Astrocyte (in vitro differentiated cells and primary cell): Measurements from ENCODE around the gene KTI12. TPM values are rescaled to one million over a fixed set of nuclear protein-coding genes. Genes with fewer than 3 reads are reported as not detected.

Source experiments
- DNase-seq: peaks from one replicate; pipeline ENCODE4 v3.0.0-alpha.2; 2010; ENCODE audit warnings: low read depth
- FAIRE-seq: peaks from 2 replicates; lab custom pipeline; 2011; peaks lifted over from hg19 to GRCh38; lab: Jason Lieb, UNC
- H2AFZ ChIP-seq: 2 replicates; pipeline ENCODE4 v1.6.0; 2012; ENCODE audit warnings: low read depth, low read length, inconsistent platforms
- H3K27ac ChIP-seq: 2 replicates; pipeline ENCODE4 v1.5.1; 2011; ENCODE audit warnings: low read depth, low read length, inconsistent platforms
- H3K27me3 ChIP-seq: 2 replicates; pipeline ENCODE4 v1.6.0; 2011; ENCODE audit warnings: low read length, inconsistent platforms; ENCODE audit not compliant: insufficient read depth
- H3K36me3 ChIP-seq: 2 replicates; pipeline ENCODE4 v1.5.1; 2011; ENCODE audit warnings: low read length, inconsistent platforms; ENCODE audit not compliant: insufficient read depth
- H3K4me1 ChIP-seq: 2 replicates; pipeline ENCODE4 v1.5.1; 2011; ENCODE audit warnings: low read length, inconsistent platforms; ENCODE audit not compliant: insufficient read depth
- H3K4me2 ChIP-seq: 2 replicates; pipeline ENCODE4 v1.6.0; 2012; ENCODE audit warnings: low read length, inconsistent platforms
- H3K4me3 ChIP-seq: 2 replicates; pipeline ENCODE4 v1.5.1; 2011; ENCODE audit warnings: low read depth, mild to moderate bottlenecking, low read length, inconsistent platforms; ENCODE audit not compliant: insufficient read depth
- H3K79me2 ChIP-seq: 2 replicates; pipeline ENCODE4 v1.6.0; 2012; ENCODE audit warnings: mild to moderate bottlenecking, low read length, inconsistent platforms; ENCODE audit not compliant: insufficient read depth
- H3K9ac ChIP-seq: 2 replicates; pipeline ENCODE4 v1.6.0; 2012; ENCODE audit warnings: mild to moderate bottlenecking, low read length, inconsistent platforms
- H3K9me3 ChIP-seq: 2 replicates; pipeline ENCODE4 v1.5.1; 2012; ENCODE audit warnings: low read depth, mild to moderate bottlenecking, low read length, inconsistent platforms; ENCODE audit not compliant: insufficient read depth
- H4K20me1 ChIP-seq: 2 replicates; pipeline ENCODE4 v1.6.0; 2012; ENCODE audit warnings: low read length, inconsistent platforms; ENCODE audit not compliant: insufficient read depth
- H3K27ac Mint-ChIP-seq: one replicate; pipeline ENCODE4 v1.8.0; 2021; ENCODE audit warnings: mild to moderate bottlenecking, mixed read lengths; ENCODE audit not compliant: unreplicated experiment
- H3K27me3 Mint-ChIP-seq: one replicate; pipeline ENCODE4 v1.8.0; 2021; ENCODE audit warnings: low read depth, mixed read lengths; ENCODE audit not compliant: unreplicated experiment
- H3K36me3 Mint-ChIP-seq: one replicate; pipeline ENCODE4 v1.8.0; 2021; ENCODE audit warnings: low read depth, mixed read lengths; ENCODE audit not compliant: unreplicated experiment
- H3K4me1 Mint-ChIP-seq: one replicate; pipeline ENCODE4 v1.8.0; 2021; ENCODE audit warnings: low read depth, mixed read lengths; ENCODE audit not compliant: unreplicated experiment
- H3K4me3 Mint-ChIP-seq: one replicate; pipeline ENCODE4 v1.8.0; 2021; ENCODE audit warnings: mild to moderate bottlenecking, moderate library complexity, mixed read lengths; ENCODE audit not compliant: unreplicated experiment
- H3K9me3 Mint-ChIP-seq: one replicate; pipeline ENCODE4 v1.8.0; 2021; ENCODE audit warnings: mild to moderate bottlenecking, mixed read lengths; ENCODE audit not compliant: unreplicated experiment
- EZH2 ChIP-seq: IDR thresholded peaks from 2 replicates; pipeline ENCODE4 v1.6.1; 2012; ENCODE audit warnings: mild to moderate bottlenecking, low read length, inconsistent platforms; ENCODE audit not compliant: insufficient read depth
- total RNA-seq: library from RNA; stranded (reverse); gene quantifications from 2 replicates; pipeline ENCODE4 v1.2.1, GENCODE V29; 2021
- TF ChIP-seq, protein P1 (sequence below): IDR thresholded peaks from 2 replicates; pipeline ENCODE4 v1.5.1; 2011; ENCODE audit warnings: low read depth, mild to moderate bottlenecking, inconsistent platforms, low read length, moderate library complexity; ENCODE audit not compliant: insufficient read depth

KTI12 gene
- total RNA-seq, 1 donor from 2014 or later = 8.6 TPM

DNA sequence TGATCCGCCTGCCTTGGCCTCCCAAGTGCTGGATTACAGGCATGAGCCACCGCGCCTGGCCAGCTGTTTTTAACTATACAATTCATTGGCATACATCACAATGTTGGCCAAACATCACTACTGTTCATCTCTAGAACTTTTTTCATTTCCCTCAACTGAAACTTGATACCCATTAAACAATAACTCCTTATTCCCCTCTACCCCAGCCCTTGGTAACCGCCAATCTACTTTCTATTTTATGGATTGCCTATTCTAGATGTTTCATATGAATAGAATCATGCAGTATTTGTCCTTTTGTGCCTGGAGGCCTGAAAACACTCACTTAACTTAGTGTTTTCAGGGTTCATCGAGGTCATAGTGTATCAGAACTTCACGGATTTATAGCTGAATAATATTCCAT lies 38.7 kb upstream of the KTI12 start:
- H4K20me1 ChIP-seq = peaks cover 38% of the 10 kb centered on the region
- TF ChIP-seq, protein P1, sequence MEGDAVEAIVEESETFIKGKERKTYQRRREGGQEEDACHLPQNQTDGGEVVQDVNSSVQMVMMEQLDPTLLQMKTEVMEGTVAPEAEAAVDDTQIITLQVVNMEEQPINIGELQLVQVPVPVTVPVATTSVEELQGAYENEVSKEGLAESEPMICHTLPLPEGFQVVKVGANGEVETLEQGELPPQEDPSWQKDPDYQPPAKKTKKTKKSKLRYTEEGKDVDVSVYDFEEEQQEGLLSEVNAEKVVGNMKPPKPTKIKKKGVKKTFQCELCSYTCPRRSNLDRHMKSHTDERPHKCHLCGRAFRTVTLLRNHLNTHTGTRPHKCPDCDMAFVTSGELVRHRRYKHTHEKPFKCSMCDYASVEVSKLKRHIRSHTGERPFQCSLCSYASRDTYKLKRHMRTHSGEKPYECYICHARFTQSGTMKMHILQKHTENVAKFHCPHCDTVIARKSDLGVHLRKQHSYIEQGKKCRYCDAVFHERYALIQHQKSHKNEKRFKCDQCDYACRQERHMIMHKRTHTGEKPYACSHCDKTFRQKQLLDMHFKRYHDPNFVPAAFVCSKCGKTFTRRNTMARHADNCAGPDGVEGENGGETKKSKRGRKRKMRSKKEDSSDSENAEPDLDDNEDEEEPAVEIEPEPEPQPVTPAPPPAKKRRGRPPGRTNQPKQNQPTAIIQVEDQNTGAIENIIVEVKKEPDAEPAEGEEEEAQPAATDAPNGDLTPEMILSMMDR = no peak
- TF ChIP-seq EZH2 = no peak
- H3K27ac Mint-ChIP-seq = no peak overlapping the region
- H3K4me1 Mint-ChIP-seq = no peaks in the 10 kb centered on the region
- H3K4me3 ChIP-seq = no peak overlapping the region
- no peaks in the 10 kb centered on the region for H3K27me3 Mint-ChIP-seq
- H3K36me3 ChIP-seq = peaks cover 20% of the 10 kb centered on the region
- H3K27ac ChIP-seq = no peak overlapping the region
- H3K36me3 Mint-ChIP-seq = peaks cover 7% of the 10 kb centered on the region
- no peaks in the 10 kb centered on the region for H3K9me3 ChIP-seq
- no peak overlapping the region for H2AFZ ChIP-seq
- H3K79me2 ChIP-seq = peaks cover 49% of the 10 kb centered on the region
- no peak overlapping the region for H3K4me2 ChIP-seq
- no peaks in the 10 kb centered on the region for H3K4me1 ChIP-seq
- H3K9me3 Mint-ChIP-seq = no peaks in the 10 kb centered on the region
- H3K4me3 Mint-ChIP-seq = no peak overlapping the region
- H3K27me3 ChIP-seq = no peaks in the 10 kb centered on the region
- DNase-seq (no peak), FAIRE-seq (no peak)
- no peak overlapping the region for H3K9ac ChIP-seq

DNA sequence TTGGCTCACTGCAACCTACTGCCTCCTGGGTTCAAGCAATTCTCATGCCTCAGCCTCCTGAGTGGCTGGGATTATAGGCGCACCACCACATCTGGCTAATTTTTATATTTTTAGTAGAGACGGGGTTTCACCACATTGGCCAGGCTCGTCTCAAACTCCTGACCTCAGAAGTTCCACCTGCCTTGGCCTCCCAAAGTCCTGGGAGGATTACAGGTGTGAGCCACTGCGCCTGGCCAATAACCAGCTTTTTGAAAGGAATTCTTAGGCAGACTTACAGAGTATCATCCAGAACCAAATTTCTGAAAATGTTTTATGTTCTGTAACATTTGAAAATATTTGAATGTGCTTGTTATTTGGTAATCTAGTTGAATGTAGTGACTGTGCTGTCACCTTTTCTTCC lies 37.1 kb upstream of the KTI12 start:
- DNase-seq (no peak), FAIRE-seq (no peak)
- Histone ChIP-seq H2AFZ (no peak overlapping the region), H3K79me2 (peaks cover 49% of the 10 kb centered on the region), H3K4me2 (no peak overlapping the region), H3K9ac (no peak overlapping the region), H3K27me3 (no peaks in the 10 kb centered on the region), H3K9me3 (no peaks in the 10 kb centered on the region), H3K4me1 (no peaks in the 10 kb centered on the region), H3K27ac (no peak overlapping the region), H4K20me1 (peaks cover 31% of the 10 kb centered on the region), H3K36me3 (peaks cover 24% of the 10 kb centered on the region), H3K4me3 (no peak overlapping the region)
- Mint-ChIP-seq H3K9me3 (no peaks in the 10 kb centered on the region), H3K4me3 (no peak overlapping the region), H3K27ac (no peak overlapping the region), H3K36me3 (peaks cover 7% of the 10 kb centered on the region), H3K4me1 (no peaks in the 10 kb centered on the region), H3K27me3 (no peaks in the 10 kb centered on the region)
- TF ChIP-seq, protein P1 = no peak
- TF ChIP-seq EZH2 = no peak

DNA sequence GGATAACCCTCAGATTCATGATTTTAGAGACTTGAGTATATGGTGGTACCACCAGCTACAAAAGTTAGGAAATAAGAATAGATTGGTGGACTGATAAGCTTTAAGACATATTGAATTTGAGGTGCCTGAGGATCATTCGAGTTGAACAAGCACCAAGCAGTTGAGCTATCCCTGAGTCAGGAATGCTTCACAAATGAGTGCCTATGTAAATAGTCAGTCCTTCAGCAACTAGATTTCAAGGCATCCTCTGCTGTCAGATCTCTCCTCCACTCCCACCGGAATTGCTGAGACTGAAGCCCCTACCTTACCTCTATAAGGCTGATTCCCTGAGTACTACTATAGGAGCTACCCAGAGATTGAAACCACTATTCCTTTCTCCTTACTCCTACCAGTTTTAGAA lies 29.6 kb upstream of the KTI12 start:
- TF ChIP-seq, protein P1 = no peak
- TF ChIP-seq EZH2 = no peak
- H3K36me3 ChIP-seq = peaks cover 35% of the 10 kb centered on the region
- FAIRE-seq (no peak), DNase-seq (no peak)
- H3K9ac ChIP-seq = no peak overlapping the region
- H2AFZ ChIP-seq = no peak overlapping the region
- no peaks in the 10 kb centered on the region for H3K27me3 ChIP-seq
- H3K4me1 Mint-ChIP-seq = peaks cover 6% of the 10 kb centered on the region
- no peak overlapping the region for H3K27ac Mint-ChIP-seq
- H3K9me3 ChIP-seq = no peaks in the 10 kb centered on the region
- no peaks in the 10 kb centered on the region for H3K9me3 Mint-ChIP-seq
- H3K4me2 ChIP-seq = no peak overlapping the region
- no peak overlapping the region for H3K4me3 ChIP-seq
- no peak overlapping the region for H3K4me3 Mint-ChIP-seq
- H3K36me3 Mint-ChIP-seq = peaks cover 12% of the 10 kb centered on the region
- no peak overlapping the region for H3K27ac ChIP-seq
- H3K27me3 Mint-ChIP-seq = no peaks in the 10 kb centered on the region
- peaks cover 37% of the 10 kb centered on the region for H4K20me1 ChIP-seq
- peaks cover 52% of the 10 kb centered on the region for H3K79me2 ChIP-seq
- H3K4me1 ChIP-seq = peaks cover 8% of the 10 kb centered on the region
